ENCODE measurements around the gene JAG1.
"Not testable (repeated sequence)": the region's sequence is repeated elsewhere in the genome, so short reads cannot be mapped to it uniquely, and the experiment has no call there.

DNA sequence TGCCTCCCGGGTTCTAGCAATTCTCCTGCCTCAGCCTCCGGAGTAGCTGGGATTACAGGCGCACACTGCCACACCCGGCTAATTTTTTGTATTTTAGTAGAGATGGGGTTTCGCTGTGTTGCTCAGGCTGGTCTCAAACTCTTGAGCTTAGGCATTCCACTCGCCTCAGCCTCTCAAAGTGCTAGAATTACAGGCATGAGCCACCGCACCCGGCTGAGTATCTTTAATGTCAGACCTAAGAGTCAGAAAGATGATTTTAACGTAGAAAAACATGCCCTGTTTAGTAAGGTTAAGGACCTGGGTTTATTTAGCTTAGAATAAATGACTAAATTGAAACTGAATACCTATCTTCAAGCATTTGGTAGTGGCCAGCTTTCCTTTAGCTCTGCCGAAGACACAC, 83.4 kb downstream of the JAG1 start:
- TF ChIP-seq EZH2 (IDR thresholded peaks at IDR 0.05; ENCODE audit: insufficient read depth, low read length); CTCF (IDR thresholded peaks at IDR 0.05; ENCODE audit: insufficient read depth, low read depth, low read length): not testable (repeated sequence)

Measured in astrocyte (in vitro differentiated cells and primary cell).